Measurements from ENCODE around the gene BZW1. TPM values are rescaled to one million over a fixed set of nuclear protein-coding genes. Genes with fewer than 3 reads are reported as not detected.

BZW1 gene
- total RNA-seq, 1 donor from 2014 or later: 254 TPM

DNA sequence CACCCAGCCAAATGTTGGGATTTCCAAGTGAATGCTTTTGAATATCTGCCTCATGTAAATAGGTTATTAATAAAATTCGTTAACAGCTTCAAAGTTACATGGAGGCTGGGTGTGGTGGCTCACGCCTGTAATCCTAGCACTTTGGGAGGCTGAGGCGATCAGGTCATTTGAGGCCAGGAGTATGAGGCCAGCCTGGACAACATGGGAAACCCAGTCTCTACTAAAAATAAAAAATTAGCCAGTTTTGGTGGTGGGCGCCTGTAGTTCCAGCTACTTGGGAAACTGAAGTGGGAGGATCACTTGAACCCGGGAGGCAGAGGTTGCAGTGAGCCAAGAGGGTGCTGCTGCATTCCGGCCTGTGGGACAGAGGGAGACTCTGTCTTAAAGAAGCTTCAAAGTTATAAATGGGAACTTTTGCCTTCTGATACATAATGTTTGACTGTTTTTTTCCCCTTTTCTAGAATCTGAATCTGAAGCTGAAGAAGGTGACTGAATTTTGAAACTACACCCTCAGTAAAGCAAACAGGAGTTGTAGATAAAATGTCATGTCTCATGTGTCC lies 10.1 kb downstream of the BZW1 start:
- H3K36me3 Mint-ChIP-seq: peaks cover 21% of the 10 kb centered on the region
- H3K27me3 Mint-ChIP-seq: no peaks in the 10 kb centered on the region
- no peak for DNase-seq (ENCODE audit: extremely low spot score, unreplicated experiment)
- H3K4me3 Mint-ChIP-seq: no peak overlapping the region
- H3K4me1 Mint-ChIP-seq (ENCODE audit: unreplicated experiment): no peaks in the 10 kb centered on the region
- H3K9me3 Mint-ChIP-seq: no peaks in the 10 kb centered on the region
- H3K27ac Mint-ChIP-seq: no peak overlapping the region
- TF ChIP-seq, protein P1, sequence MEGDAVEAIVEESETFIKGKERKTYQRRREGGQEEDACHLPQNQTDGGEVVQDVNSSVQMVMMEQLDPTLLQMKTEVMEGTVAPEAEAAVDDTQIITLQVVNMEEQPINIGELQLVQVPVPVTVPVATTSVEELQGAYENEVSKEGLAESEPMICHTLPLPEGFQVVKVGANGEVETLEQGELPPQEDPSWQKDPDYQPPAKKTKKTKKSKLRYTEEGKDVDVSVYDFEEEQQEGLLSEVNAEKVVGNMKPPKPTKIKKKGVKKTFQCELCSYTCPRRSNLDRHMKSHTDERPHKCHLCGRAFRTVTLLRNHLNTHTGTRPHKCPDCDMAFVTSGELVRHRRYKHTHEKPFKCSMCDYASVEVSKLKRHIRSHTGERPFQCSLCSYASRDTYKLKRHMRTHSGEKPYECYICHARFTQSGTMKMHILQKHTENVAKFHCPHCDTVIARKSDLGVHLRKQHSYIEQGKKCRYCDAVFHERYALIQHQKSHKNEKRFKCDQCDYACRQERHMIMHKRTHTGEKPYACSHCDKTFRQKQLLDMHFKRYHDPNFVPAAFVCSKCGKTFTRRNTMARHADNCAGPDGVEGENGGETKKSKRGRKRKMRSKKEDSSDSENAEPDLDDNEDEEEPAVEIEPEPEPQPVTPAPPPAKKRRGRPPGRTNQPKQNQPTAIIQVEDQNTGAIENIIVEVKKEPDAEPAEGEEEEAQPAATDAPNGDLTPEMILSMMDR (conservative IDR thresholded peaks at IDR 0.05): no peak

DNA sequence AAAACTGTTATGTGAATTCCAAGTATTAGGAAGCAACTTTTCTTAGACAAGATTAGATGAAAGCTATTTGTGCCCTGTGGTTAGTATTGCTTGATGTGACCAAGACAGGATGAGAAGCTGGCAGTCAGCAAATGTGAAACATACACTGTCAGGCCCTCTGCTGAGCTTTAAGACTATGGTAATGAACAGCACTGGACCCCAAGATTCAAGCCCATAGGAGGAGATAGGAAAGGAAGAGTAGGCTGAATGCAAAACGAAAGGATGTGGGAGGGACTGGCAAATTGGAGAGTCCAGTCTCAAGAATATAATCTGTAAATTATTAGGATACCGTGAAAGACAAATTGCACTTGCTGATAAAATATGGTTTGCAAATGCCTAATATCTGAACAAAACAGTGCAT lies 16.4 kb downstream of the BZW1 start:
- Mint-ChIP-seq H3K4me3 (no peak overlapping the region), H3K36me3 (no peaks in the 10 kb centered on the region)

DNA sequence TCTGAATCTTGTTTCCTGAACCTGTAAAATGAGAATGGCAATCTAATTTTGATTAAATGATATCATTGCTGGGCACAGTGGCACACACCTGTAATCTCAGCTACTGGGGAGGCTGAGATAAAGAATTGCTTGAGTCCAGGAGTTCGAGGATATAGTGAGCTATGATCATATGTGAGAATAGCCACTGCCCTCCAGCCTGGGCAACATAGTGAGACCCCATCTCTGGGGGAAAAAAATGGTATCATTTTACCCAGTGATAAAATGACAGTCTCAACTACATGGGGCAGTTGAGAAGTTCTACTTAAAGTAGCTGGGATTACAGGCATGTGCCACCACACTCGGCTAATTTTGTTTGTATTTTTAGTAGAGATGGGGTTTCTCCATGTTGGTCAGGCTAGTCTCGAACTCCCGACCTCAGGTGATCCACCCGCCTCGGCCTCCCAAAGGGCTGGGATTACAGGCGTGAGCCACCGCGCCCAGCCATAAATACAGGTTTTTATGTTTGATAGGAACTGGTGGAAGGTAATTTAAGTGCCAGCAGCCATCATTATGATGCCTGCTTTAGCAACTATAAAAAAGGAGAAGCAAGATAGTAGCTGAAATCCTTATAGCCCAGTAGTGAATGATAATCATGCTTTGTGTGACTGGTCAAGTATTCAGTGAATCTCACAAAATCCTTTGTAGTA lies 17.0 kb downstream of the BZW1 start:
- H3K4me3 Mint-ChIP-seq: no peak overlapping the region
- H3K4me1 Mint-ChIP-seq (ENCODE audit: unreplicated experiment): no peaks in the 10 kb centered on the region
- H3K9me3 Mint-ChIP-seq: no peaks in the 10 kb centered on the region
- TF ChIP-seq, protein P1 (conservative IDR thresholded peaks at IDR 0.05): no peak
- DNase-seq (ENCODE audit: extremely low spot score, unreplicated experiment): no peak
- H3K27ac Mint-ChIP-seq: no peak overlapping the region
- no peaks in the 10 kb centered on the region for H3K36me3 Mint-ChIP-seq
- H3K27me3 Mint-ChIP-seq: peaks cover 4% of the 10 kb centered on the region

More for the DNA sequence above, 16.4 kb downstream of the BZW1 start:
- TF ChIP-seq, protein P1 (conservative IDR thresholded peaks at IDR 0.05): no peak
- Mint-ChIP-seq H3K4me1 (ENCODE audit: unreplicated experiment) (no peaks in the 10 kb centered on the region), H3K9me3 (no peaks in the 10 kb centered on the region), H3K27ac (no peak overlapping the region), H3K27me3 (peaks cover 4% of the 10 kb centered on the region)
- DNase-seq (ENCODE audit: extremely low spot score, unreplicated experiment): no peak

DNA sequence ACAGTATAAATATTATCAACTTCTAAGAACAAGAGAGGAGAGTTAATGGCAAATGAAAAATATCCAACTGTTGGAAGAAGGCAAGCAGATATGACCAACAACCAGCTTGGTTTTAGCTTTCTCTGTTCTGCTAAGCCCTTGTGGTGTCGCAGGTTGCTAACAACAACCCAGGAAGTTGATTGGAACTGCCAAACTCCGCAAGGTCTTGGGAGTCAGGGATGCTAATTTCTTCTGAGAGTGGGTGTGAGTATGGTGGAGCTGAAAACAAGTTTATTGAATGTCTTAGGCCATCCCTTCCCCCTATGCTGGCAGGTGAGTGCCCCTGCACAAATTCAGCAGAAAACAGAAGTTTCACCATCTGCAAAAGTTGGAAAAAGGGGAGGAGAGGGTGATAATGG lies 17.5 kb downstream of the BZW1 start:
- peaks cover 4% of the 10 kb centered on the region for H3K27me3 Mint-ChIP-seq
- H3K36me3 Mint-ChIP-seq: no peaks in the 10 kb centered on the region
- no peak overlapping the region for H3K27ac Mint-ChIP-seq
- TF ChIP-seq, protein P1 (conservative IDR thresholded peaks at IDR 0.05): no peak
- DNase-seq (ENCODE audit: extremely low spot score, unreplicated experiment): no peak
- H3K4me1 Mint-ChIP-seq (ENCODE audit: unreplicated experiment): no peaks in the 10 kb centered on the region
- H3K4me3 Mint-ChIP-seq: no peak overlapping the region
- no peaks in the 10 kb centered on the region for H3K9me3 Mint-ChIP-seq

DNA sequence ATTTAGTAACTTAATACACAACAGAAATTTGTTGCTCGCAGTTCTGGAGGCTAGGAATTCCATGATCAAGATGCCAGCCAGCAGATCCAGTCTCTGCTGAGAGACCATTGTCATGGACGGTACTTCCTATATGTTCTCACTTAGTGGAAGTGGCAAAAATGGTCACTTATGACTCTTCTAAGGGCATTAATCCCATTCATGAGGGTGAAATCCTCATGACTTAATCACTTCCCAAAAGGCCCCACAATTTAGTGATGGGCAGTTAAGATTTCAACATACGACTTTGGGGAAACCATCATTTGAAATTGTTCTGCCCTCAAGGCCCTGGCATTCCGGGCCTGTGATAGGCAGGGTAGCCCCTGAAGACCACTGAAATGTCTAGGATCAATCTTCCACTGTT lies 23.0 kb downstream of the BZW1 start:
- no peak overlapping the region for H3K4me3 Mint-ChIP-seq
- no peak for DNase-seq (ENCODE audit: extremely low spot score, unreplicated experiment)
- peaks cover 4% of the 10 kb centered on the region for H3K27me3 Mint-ChIP-seq
- TF ChIP-seq, protein P1 (conservative IDR thresholded peaks at IDR 0.05): no peak
- H3K36me3 Mint-ChIP-seq: no peaks in the 10 kb centered on the region
- no peak overlapping the region for H3K27ac Mint-ChIP-seq
- peaks cover 4% of the 10 kb centered on the region for H3K9me3 Mint-ChIP-seq
- no peaks in the 10 kb centered on the region for H3K4me1 Mint-ChIP-seq (ENCODE audit: unreplicated experiment)
